Jurkat, Clone E6-1 (cell line): ENCODE data around the gene CALML4.
"Not testable (repeated sequence)": the region's sequence is repeated elsewhere in the genome, so short reads cannot be mapped to it uniquely, and the experiment has no call there.

Experiments used
- DNase-seq: peaks from one replicate; pipeline ENCODE4 v3.0.0-alpha.2; 2011; ENCODE audit warnings: low read depth, low spot score
- H3K4me3 ChIP-seq: 2 replicates; pipeline ENCODE4 v1.5.1; 2011; ENCODE audit warnings: mild to moderate bottlenecking, low read length, control low read depth, moderate library complexity

Gene CALML4

GRCh38 chr15:68227643-68228142, 22.6 kb upstream of the CALML4 start:
- DNase-seq: no peak
- peak overlapping the region; percentile 93 for H3K4me3 ChIP-seq

GRCh38 chr15:68225442-68225841, 20.3 kb upstream of the CALML4 start:
- not testable (repeated sequence) for DNase-seq, H3K4me3 ChIP-seq

- H3K4me3 ChIP-seq: no peak overlapping the region; the same call in 1 of the 2 replicates
- peak; percentile 95 for DNase-seq
Observed at GRCh38 chr15:68224546-68225250, 19.6 kb upstream of the CALML4 start.

- DNase-seq: no peak
- H3K4me3 ChIP-seq: no peak overlapping the region
Observed at GRCh38 chr15:68224108-68224507, 19.0 kb upstream of the CALML4 start.

GRCh38 chr15:68223171-68223570, 18.0 kb upstream of the CALML4 start:
- no peak overlapping the region for H3K4me3 ChIP-seq
- no peak for DNase-seq

- DNase-seq, H3K4me3 ChIP-seq: not testable (repeated sequence)
Observed at GRCh38 chr15:68222432-68222743, 17.3 kb upstream of the CALML4 start.

GRCh38 chr15:68221530-68222431, 16.6 kb upstream of the CALML4 start:
- not testable (repeated sequence) for DNase-seq

GRCh38 chr15:68220967-68221366, 15.8 kb upstream of the CALML4 start:
- H3K4me3 ChIP-seq: no peak overlapping the region
- no peak for DNase-seq

More at GRCh38 chr15:68221530-68222431, 16.6 kb upstream of the CALML4 start:
- H3K4me3 ChIP-seq: not testable (repeated sequence)

GRCh38 chr15:68220489-68220888, 15.4 kb upstream of the CALML4 start:
- DNase-seq: no peak
- H3K4me3 ChIP-seq: no peak overlapping the region

- DNase-seq: no peak
- H3K4me3 ChIP-seq: no peak overlapping the region
Observed at GRCh38 chr15:68218847-68219798, 14.0 kb upstream of the CALML4 start.

- DNase-seq: no peak
- H3K4me3 ChIP-seq: no peak overlapping the region
Observed at GRCh38 chr15:68218331-68218730, 13.2 kb upstream of the CALML4 start.

- DNase-seq: no peak
- no peak overlapping the region for H3K4me3 ChIP-seq
Observed at GRCh38 chr15:68217341-68217740, 12.2 kb upstream of the CALML4 start.

- H3K4me3 ChIP-seq: no peak overlapping the region
- no peak for DNase-seq
Observed at GRCh38 chr15:68214838-68215254, 9.7 kb upstream of the CALML4 start.

GRCh38 chr15:68213991-68214837, 9.1 kb upstream of the CALML4 start:
- no peak for DNase-seq
- no peak overlapping the region for H3K4me3 ChIP-seq

- H3K4me3 ChIP-seq, DNase-seq: not testable (repeated sequence)
Observed at GRCh38 chr15:68213491-68213845, 8.3 kb upstream of the CALML4 start.

- DNase-seq: no peak
- no peak overlapping the region for H3K4me3 ChIP-seq
Observed at GRCh38 chr15:68211656-68212320, 6.7 kb upstream of the CALML4 start.

- H3K4me3 ChIP-seq: no peak overlapping the region
- DNase-seq: no peak
Observed at GRCh38 chr15:68210821-68211655, 5.9 kb upstream of the CALML4 start.
